GM21737 (cell line): ENCODE data around the gene SAYSD1.
"Not testable (repeated sequence)": the region's sequence is repeated elsewhere in the genome, so short reads cannot be mapped to it uniquely, and the experiment has no call there.

Experiments used
- ATAC-seq: cut with Tn5 transposase; IDR thresholded peaks from one replicate; pipeline ENCODE4 v1.9.1; 2021; ENCODE audit warnings: mild to moderate bottlenecking, moderate library complexity; ENCODE audit not compliant: unreplicated experiment

Gene SAYSD1, protein sequence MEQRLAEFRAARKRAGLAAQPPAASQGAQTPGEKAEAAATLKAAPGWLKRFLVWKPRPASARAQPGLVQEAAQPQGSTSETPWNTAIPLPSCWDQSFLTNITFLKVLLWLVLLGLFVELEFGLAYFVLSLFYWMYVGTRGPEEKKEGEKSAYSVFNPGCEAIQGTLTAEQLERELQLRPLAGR

DNA sequence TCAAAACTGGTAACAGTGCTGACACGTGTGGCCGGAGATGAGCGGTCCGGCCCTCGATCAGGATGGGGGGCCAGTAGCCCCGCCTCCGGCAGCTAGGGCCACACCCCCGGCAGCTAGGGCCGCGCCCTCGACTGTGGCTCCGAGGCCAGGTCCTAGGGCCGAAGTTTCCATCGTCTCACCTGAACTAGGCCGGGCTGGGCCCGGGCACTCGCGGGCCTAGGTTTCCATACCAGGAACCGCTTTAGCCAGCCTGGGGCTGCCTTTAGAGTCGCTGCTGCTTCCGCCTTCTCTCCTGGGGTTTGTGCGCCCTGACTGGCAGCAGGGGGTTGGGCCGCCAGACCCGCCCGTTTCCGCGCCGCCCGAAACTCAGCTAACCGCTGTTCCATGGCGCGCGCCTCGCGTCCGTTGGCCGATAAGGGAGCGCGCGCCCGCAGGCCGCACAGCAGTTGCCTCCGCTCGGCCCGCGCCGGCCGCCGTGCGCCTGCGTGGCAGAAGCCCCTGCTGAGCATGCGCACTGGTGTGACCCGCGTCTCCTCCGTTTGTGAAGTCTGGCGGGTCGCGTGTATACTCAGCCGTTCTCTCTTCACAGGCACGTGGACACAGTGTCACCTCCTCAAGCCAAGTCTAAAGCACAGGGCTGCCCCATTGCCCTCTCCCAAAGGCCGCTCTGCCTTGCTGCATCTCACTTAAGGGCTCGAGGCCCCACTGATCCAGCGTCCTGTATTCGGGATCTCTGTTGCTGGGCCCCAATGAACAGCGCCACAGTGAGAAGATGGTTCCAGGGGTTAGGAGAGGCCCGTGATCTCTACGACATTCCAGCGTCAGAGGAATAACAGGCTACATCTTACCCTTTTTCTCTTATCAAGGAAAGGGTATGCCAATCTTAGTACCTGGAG lies at the start of gene SAYSD1:
Gene SAYSD1 (minus strand): TSS at position 483 of the 896 bp plus-strand sequence. CDS start 97 bp downstream, at position 386.
- peak; percentile 91 for ATAC-seq

DNA sequence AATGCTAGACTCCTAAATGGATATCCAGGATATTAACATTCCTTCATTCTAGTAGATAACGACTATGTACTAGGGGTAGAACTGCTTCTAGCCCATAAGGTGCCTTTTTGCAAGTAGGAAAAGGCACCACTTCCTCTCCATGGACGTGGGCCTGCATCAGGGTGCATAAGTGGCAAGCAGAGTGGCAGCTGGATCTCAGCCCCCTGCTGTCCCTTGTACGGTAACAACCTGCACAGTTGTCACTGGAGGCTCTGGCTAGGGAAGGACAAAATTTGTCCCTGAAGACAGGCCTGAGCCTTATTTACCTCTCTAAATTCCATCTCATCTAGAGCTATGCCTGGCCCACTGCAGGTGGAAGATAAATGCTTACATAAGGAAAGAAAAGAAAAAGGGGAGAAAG lies 42.5 kb upstream of the SAYSD1 start:
- ATAC-seq: no peak

DNA sequence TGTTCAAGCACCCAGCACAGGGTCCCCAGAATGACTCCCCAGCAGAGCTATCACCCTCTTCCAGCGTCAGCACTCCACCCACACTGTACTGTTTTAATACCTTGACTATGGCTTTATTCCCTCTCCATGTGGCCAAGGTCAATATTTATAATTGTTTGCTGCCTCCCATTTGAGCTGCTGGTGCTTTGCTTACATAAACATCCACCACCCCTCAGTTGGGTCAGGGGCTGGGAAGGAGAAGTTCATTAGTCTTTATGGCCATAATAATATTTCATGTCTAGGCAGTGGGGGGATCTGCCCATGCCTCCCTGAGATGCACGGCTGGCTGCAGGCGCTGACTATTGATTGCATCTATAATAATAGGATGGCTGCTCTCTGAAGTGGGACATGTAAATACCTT lies 41.8 kb upstream of the SAYSD1 start:
- no peak for ATAC-seq

DNA sequence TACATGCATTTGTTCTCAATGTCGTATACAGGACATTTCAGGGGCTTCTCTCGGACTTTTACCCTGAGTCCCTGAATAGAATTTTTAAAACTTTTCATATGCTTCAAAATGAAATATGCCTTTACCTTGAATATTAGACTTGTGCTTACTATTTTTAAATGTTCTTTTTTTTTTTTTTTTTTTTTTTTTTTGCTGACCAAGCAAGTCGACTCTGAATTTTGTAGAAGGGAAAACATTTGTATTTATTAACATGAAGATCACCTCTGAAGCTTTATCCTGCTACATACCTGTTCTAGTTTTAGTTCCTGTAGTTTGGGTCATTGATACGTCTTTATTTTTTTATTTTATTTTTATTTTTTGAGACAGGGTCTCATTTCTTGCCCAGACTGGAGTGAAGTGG lies 39.7 kb upstream of the SAYSD1 start:
- no peak for ATAC-seq

DNA sequence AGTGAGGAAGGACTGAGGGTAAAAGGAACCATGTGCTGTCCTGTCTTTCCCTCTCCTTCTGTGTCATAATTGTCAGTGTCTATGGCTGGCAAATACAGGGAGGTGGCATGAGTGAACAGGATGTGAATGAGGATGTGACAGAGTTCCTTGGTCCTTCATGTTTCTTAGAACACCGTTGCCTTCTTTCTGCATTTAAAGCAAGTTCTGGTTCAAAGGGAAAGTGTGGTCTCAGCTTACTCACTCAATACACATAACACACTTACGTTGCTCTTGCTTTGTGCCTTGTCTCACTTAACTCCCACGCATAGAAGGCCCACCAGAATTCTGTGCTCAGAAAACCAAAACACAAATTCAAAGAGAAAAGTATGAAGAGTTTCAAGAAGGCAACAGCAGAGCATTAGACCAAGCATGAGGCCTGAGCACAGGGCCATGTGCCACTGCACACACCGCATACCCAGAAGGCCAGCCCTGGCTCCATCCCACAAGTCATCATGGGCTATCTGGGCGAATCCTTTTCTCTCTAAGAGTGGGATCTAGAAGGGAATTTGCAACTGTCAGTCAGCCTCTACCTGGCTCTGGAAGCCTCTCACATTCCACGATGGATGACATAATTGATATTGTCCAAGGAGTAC lies 38.9 kb upstream of the SAYSD1 start:
- ATAC-seq: no peak

DNA sequence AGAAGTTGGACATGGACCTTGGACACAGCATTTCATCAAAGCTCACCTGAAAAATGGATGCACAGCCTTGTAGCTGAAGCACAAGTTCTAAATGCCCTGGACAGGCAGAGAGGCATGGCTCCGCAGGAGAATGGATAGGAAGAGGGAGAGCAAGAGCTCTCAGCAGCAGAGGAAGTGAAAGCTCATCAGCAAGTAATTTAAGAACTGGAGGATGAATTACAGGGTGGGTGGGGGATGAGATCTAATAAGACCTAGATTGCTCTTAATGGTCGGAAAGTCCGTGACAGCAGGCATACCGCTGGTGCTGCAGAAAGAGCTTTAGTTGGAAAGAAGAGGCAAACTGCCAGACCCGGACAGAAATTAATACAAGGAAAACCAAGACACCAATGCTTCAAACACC lies 37.3 kb upstream of the SAYSD1 start:
- no peak for ATAC-seq

DNA sequence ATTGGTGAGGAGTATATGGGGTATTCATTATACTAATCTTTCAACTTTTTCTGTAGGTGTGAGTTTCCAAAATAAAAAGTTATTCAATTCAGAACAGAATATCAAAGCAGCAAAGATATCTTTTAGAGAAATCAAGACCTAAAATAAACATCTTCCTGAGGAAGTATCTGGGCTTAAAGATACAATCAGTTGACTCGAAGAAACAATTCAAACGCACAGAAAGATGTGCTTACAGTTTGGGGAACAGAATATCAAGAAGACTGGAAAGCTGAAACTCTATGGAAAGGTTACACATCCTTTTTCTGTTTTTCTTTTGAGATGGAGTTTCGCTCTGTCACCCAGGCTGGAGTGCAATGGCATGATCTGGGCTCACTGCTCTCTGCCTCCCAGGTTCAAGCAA lies 36.2 kb upstream of the SAYSD1 start:
- no peak for ATAC-seq

DNA sequence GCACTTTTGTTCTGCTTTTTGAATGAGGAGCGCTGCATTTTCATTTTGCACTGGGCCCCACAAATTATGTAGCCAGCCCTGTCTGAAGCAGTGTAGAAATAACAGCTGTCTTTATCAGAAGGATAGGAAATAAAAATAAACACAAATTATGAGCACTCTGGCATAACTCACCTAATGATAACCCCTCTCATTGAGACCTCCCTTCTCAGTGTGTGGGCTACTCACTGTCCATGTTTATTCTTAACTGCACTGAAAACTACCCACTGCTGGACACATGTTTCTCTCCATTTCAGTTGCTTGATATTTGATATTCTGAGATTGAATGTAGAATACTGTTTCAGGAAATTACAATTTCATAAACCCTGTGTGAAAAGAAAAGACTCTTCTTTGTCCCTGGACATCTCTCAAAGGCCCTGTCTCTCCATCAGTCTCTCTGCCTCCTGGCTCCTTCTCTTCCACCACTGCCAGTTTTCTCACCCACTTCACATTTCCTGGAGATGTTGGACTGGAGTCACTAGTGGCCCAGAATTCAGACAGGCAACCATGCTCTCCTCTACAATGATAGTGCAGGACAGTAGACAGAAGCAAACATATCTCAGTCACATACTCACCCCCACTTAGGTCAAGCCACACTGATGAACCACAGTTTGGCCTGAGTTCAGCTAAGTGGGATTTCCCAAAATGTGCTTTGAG lies 29.6 kb upstream of the SAYSD1 start:
- ATAC-seq: no peak

DNA sequence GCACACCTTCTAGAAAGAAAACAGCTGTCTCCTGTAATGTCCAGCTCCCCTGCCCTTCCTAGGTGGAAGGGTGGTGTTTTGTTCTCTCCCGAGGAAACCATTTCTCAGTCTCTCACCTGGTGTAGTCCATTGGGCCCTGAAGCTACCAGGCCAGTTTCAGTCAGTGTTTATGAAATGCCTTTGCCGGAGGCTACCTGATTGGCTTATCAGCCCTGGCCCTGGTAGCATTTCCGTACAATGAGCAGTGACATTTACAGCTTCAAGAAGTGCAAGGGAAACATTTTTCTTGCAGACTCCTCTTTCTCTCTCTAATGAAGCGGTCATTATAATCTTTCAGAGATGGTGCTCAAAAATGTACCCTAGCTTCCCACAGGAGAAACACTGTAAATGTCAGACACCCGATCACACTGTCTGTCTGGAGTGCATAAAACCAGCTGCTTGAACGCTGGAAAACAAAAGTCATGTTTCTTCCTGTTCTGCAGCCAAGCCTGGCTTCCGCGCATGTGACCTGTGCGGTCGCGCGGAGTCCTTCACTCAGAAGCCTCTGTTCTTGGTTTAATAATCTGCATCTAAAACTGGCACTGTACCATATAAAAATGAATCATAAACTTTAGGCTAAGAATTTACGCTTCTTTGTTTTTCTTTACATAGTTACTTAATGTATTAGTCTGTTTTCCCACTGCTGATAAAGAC lies 28.4 kb upstream of the SAYSD1 start:
- no peak for ATAC-seq

DNA sequence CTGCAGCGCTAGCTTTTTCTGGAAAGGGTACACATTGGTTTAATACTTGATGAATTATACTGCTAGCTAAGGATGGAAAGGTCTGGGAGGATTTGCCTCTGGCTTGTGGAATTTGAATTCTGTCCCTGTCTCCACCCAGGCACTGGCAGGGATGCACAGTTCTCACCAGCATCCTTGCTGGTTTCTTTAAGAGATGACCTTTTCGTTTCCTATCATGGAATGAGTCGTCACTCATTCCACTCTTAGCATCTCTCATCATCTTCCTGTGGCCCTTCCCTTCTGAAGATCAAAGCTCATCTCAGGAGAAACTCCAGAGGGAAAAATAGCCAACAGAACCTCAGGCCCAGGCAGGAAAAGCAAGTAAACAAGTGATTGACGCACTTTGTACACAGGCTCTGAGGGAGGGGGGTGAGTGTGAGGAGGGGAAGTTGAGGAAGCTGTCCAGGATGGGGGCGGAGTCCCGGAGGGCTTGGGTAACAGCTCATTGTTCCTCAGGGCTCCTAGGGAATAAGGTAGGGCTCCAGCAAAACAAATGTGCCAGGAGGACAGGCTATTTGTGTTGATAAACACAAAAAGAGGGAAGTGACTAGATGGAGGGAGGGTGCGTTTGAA lies 25.7 kb upstream of the SAYSD1 start:
- no peak for ATAC-seq

DNA sequence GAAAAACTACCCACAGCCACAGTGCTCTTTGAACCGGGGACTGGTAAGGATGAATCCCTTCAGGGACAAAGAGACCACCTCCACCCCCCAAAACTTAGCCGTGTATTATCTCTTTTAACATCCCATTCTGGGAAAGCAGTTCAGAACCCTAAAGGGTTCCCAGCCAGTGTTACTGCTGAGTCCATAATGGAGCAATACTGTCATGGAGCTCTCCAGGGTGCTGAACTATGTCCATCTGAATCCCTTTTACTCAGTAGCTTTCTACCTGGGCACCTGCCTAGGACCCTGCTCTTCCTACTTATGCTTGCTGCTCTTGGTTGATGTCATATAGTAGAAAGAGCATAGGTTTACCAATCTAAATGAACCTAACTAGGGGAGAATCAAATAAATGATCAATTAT lies 22.3 kb upstream of the SAYSD1 start:
- ATAC-seq: no peak

DNA sequence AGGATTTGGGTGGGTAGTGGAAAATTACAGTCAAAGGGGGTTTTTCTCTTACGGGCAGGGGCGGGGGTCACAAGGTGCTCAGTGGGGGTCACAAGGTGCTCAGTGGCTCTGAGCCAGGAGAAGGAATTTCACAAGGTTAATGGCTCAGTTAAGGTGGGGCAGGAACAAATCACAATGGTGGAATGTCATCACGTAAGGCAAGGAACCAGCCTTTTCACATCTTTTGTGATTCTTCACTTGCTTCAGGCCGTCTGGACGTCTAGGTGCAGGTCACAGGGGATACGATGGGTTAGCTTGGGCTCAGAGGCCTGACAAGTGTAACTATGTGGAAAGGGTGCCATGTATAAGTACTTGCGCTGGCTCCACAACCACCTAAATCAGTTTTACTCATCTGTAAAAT lies 21.2 kb upstream of the SAYSD1 start:
- ATAC-seq: not testable (repeated sequence)

DNA sequence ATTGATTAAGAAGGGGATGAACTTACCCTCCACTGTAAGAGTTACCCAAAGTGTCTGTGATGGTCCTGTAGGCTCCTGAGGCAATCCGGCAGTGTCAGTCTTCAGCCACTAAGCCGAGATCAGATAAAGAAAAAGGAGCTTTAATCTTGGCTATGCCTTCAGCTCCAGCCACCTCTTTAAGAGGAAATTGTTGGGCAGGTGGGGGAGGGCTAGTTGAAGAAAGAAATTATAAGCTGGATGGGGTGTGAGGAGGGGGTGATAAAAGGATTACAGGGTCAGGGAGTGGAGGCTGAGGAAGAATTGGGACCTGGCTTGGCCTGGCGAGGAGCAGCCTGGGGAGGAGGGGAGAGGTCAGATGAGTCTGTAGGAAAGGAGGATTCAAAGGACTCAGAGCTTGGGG lies 19.8 kb upstream of the SAYSD1 start:
- not testable (repeated sequence) for ATAC-seq

DNA sequence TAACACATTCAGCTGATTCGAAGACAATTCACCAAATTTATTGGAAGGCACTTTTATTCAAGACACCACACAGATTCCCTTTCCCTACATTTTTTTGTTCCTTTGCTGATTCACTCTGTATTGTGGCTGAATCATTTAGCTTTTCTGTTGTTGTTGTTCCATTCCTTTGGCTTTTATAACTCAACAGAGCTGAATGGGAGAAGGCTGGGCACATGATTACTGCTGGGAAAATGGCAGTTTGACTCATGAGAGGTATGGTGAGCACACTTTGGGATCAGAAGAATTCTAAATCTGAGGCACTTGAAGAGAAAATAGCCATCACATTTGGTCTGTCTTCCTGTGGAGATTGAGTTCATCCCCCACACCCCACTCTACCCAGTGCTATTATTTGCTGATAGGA lies 15.7 kb upstream of the SAYSD1 start:
- no peak for ATAC-seq

DNA sequence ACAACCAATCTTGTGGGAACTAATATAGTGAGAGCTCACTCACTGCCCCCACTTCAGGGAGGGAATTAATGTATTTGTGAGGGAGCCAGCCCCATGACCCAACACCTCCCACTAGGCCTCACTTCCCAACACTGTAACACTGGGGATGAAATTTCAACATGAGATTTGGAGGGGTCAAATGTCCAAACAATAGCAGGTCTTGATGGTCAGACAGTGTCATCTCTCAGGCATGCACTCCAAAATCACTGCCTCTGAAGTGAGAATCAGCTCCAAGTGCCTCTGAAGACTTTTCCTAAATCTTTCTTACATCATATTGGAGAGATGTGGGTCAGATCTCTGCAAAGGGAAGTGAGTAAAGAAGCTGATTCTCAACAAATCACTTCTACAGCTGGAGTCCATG lies 13.8 kb upstream of the SAYSD1 start:
- ATAC-seq: no peak

DNA sequence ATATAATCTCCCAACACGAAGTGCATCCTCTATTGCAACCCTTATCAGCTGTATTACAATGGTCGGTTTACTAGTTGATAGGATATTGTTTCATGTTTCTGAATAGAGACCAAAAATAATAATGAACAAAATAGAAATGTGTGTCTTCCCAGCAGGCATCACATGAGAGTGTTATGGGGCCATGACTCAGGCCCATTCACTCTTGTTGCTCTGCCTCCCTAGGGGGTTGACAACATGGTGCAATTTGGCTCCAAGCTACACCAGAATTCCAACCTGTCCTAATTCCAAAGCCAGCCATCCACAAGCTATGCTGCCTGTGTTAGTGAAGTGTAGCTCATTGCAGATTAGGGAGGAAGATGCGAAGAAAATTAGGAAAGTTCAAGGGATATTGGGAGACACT lies 13.1 kb upstream of the SAYSD1 start:
- ATAC-seq: no peak

DNA sequence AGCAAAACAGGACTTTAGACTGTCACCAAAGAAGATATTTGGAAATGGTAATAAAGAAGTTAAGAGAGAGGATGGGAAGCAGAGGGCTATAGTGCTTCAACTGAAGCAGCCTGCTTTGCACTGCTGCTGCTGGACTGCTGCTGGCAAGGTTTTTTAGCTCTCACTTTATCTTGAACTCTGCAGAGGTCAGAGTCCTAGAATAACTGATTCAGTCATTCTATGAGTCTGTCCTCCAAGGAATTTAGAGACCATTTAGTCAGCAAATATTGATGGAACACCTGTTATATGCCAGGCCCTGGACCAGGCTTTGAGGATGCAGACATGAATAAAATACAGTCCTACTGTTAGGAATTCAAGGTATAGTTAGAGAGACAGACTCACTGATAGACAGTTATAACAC lies 9.1 kb upstream of the SAYSD1 start:
- ATAC-seq: no peak

DNA sequence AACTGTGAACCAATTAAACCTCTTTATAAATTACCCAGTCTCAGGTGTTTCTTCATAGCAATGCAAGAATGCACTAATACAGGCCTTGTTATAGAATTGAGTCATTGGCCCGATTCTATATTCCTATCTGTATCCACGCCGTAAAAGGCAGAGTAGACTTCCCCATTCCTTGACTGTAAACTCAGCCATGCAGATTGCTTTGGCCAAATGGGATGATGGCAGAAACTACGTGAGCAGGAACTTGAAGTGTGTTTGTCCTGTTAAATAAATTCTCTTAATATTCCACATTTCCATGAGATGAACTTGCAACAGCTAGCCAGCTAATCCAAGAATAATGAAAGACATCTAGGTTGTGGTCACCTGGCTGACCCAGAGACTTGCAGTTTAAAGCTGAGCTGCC lies 3.9 kb upstream of the SAYSD1 start:
- no peak for ATAC-seq

DNA sequence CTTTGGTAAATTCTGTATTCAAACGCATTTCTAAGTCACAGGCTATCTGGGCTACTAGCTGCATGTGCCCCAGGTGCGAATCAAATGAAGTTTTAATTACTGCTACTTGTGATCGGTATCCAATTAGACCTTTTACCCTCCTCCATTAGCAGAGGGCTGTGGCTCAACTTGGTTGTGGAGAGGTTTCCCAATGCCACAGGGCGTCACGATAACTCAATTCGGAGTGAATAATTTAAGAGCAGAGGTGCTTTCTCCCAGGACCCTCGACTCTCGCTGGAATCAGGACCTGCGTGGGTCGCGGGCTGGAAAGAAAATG lies 640 bp downstream of the SAYSD1 start:
- ATAC-seq: peak; percentile 6

DNA sequence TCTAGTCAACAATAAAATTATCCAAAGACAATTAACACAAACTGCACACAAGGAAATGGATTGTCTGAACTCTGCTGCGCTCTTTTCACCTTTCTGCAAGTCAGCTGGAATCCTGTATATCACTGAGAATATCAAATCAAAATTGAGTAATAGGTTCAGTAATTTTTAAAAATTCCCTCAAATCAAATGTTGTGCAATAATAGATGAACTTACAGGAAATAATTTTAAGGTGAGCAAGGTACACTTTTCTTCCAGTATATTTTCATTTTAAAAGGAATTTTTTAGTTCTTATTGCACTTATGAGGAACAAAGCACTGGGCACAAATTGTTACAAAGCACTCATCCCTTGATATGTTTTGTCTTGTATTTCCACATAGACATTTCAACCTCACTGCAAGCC lies 1.2 kb downstream of the SAYSD1 start:
- no peak for ATAC-seq

DNA sequence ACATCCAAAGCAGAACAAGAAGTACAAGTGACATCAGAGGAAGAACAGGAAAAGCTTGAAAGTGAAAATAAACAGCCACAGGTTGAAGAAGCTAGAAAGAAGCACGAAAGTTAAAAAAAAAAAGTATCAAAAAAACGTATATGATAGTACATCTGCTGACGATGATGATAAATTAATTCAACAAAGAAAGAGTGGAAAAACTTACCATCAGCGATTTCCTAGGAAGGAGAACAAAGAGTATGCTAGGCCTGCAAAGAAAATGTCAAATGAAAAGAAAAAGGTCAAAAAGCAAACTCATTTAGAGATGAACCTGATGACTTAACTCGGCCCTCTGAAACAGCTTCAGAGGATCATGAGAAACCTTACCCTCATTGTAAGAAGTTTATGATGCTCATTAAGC lies 3.7 kb downstream of the SAYSD1 start:
- no peak for ATAC-seq
